ENCODE data around the gene GRXCR2. TPM values are rescaled to one million over a fixed set of nuclear protein-coding genes. Genes with fewer than 3 reads are reported as not detected.
"Not testable (repeated sequence)": the region's sequence is repeated elsewhere in the genome, so short reads cannot be mapped to it uniquely, and the experiment has no call there.

The GRXCR2 gene
- total and polyA plus RNA-seq, 7 donors, result not detected

- 61 to 73% (median 65%) methylated on average over 6 of the region's 6 CpGs for WGBS, 3 donors
Observed at GRCh38 chr5:145838276-145838675, 34.5 kb downstream of the GRXCR2 start.

GRCh38 chr5:145836241-145836640 lies 36.6 kb downstream of the GRXCR2 start:
- not testable (repeated sequence) for DNase-seq; H3K4me1 ChIP-seq; H3K36me3 ChIP-seq (ENCODE audit: insufficient read depth in 1 of 2, low read depth in 1 of 2); H3K27ac ChIP-seq; ATAC-seq; H3K27me3 ChIP-seq (ENCODE audit: insufficient read depth in 3 of 3, low read length in 2 of 3); H3K9me3 ChIP-seq
- peak overlapping the region; percentile 83 for H3K4me3 ChIP-seq
- 90 to 93% (median 91%) methylated on average over 13 of the region's 13 CpGs for WGBS, 3 donors
- intact Hi-C loops (cut with DNase I), result loop anchor here in 1 of 2 donors (5.0 kb wide), 1 partner anchor 211 kb away; no protein-coding TSS in a partner anchor

More at GRCh38 chr5:145838276-145838675, 34.5 kb downstream of the GRXCR2 start:
- ATAC-seq (no peak), DNase-seq (no peak)
- Histone ChIP-seq H3K4me1 (no peaks in the 10 kb centered on the region), H3K36me3 (ENCODE audit: insufficient read depth in 1 of 2, low read depth in 1 of 2) (no peaks in the 10 kb centered on the region), H3K27ac (no peak overlapping the region), H3K27me3 (ENCODE audit: insufficient read depth in 3 of 3, low read length in 2 of 3) (no peaks in the 10 kb centered on the region), H3K9me3 (no peaks in the 10 kb centered on the region), H3K4me3 (no peak overlapping the region)
- intact Hi-C loops (cut with DNase I), result loop anchor here in 1 of 2 donors (5.0 kb wide), 1 partner anchor 209 kb away; no protein-coding TSS in a partner anchor
- no peak for TF ChIP-seq CTCF (IDR thresholded peaks at IDR 0.05)

- peak; percentile 13 to 41 (median 29) for ATAC-seq
- Histone ChIP-seq H3K4me3 (peak overlapping the region; percentile 83), H3K27ac (peak overlapping the region; percentile 72), H3K4me1 (no peaks in the 10 kb centered on the region), H3K36me3 (ENCODE audit: insufficient read depth in 1 of 2, low read depth in 1 of 2) (no peaks in the 10 kb centered on the region), H3K27me3 (ENCODE audit: insufficient read depth in 3 of 3, low read length in 2 of 3) (no peaks in the 10 kb centered on the region), H3K9me3 (no peaks in the 10 kb centered on the region)
- 22 to 30% (median 27%) methylated on average over 18 of the region's 18 CpGs for WGBS, 3 donors
- DNase-seq, result no peak
- TF ChIP-seq CTCF (IDR thresholded peaks at IDR 0.05), result no peak
- intact Hi-C loops (cut with DNase I), result loop anchor here in 1 of 2 donors (5.0 kb wide), 1 partner anchor 211 kb away; no protein-coding TSS in a partner anchor
Observed at GRCh38 chr5:145835848-145836239, 37.0 kb downstream of the GRXCR2 start.

GRCh38 chr5:145834917-145835847 lies 37.6 kb downstream of the GRXCR2 start, which contains the start of gene PRELID2:
PRELID2 (minus strand) TSS chr5:145835342; CDS start chr5:145835251, 91 bp downstream.
- H3K27ac ChIP-seq, result peak within 1 kb of the TSS; percentile 72
- no peak for TF ChIP-seq CTCF (IDR thresholded peaks at IDR 0.05)
- intact Hi-C loops (cut with DNase I), result loop anchor here in 1 of 2 donors (5.0 kb wide), 1 partner anchor 212 kb away; no protein-coding TSS in a partner anchor
- no peaks in the 10 kb centered on the region for H3K4me1 ChIP-seq
- 0 to 1% (median 1%) methylated on average over 64 to 71 of the region's 71 CpGs for WGBS, 3 donors
- H3K4me3 ChIP-seq, result peak within 1 kb of the TSS; percentile 83
- H3K9me3 ChIP-seq, result no peaks in the 10 kb centered on the region
- peak; percentile 91 to 96 (median 94) for ATAC-seq
- DNase-seq, result peak; percentile 89 to 91
- no peaks in the 10 kb centered on the region for H3K36me3 ChIP-seq (ENCODE audit: insufficient read depth in 1 of 2, low read depth in 1 of 2)
- no peaks in the 10 kb centered on the region for H3K27me3 ChIP-seq (ENCODE audit: insufficient read depth in 3 of 3, low read length in 2 of 3)

- H3K27ac ChIP-seq, result peak overlapping the region; percentile 3
- 17 to 22% (median 21%) methylated on average over 10 of the region's 10 CpGs for WGBS, 3 donors
- H3K9me3 ChIP-seq, result no peaks in the 10 kb centered on the region
- DNase-seq (no peak), ATAC-seq (no peak)
- no peaks in the 10 kb centered on the region for H3K27me3 ChIP-seq (ENCODE audit: insufficient read depth in 3 of 3, low read length in 2 of 3)
- intact Hi-C loops (cut with DNase I), result no loop called here
- H3K4me3 ChIP-seq, result peak overlapping the region; percentile 83
- H3K36me3 ChIP-seq (ENCODE audit: insufficient read depth in 1 of 2, low read depth in 1 of 2), result no peaks in the 10 kb centered on the region
- no peak for TF ChIP-seq CTCF (IDR thresholded peaks at IDR 0.05)
- no peaks in the 10 kb centered on the region for H3K4me1 ChIP-seq
Observed at GRCh38 chr5:145834554-145834916, 38.3 kb downstream of the GRXCR2 start.
